Spleen (tissue), 11 donors: ENCODE measurements around the gene CCNT2. TPM values are rescaled to one million over a fixed set of nuclear protein-coding genes. Genes with fewer than 3 reads are reported as not detected.

Experiments used
- DNase-seq: peaks from one replicate; pipeline ENCODE4 v3.0.0-alpha.2; 2020
- H3K27ac ChIP-seq, 8 donors: fragments of 200-600 bp; sonication (generic) in 7 of 8; 1 replicate in 4 of 8; 2 replicates in 4 of 8; pipeline versions ENCODE4 v1.5.0 to v1.8.0; 2016 to 2021; ENCODE audit warnings: inconsistent platforms in 4 of 8, mild to moderate bottlenecking in 4 of 8, moderate library complexity in 1 of 8
- H3K27me3 ChIP-seq, 7 donors: fragments of 200-600 bp; sonication (generic) in 6 of 7; replicated peaks in 1 of 7; 1 replicate in 4 of 7; 2 replicates in 3 of 7; pipeline versions ENCODE4 v1.5.0 to v1.8.0; 2016 to 2021; ENCODE audit warnings: inconsistent platforms in 3 of 7, mild to moderate bottlenecking in 1 of 7
- H3K36me3 ChIP-seq, 6 donors: fragments of 200-600 bp; sonication (generic) in 5 of 6; 1 replicate in 4 of 6; 2 replicates in 2 of 6; pipeline versions ENCODE4 v1.5.0 to v1.8.0; 2016 to 2021; ENCODE audit warnings: inconsistent platforms in 2 of 6
- H3K4me1 ChIP-seq, 6 donors: fragments of 200-600 bp; sonication (generic) in 5 of 6; 1 replicate in 3 of 6; 2 replicates in 3 of 6; pipeline versions ENCODE4 v1.5.0 to v1.8.0; 2016 to 2021; ENCODE audit warnings: inconsistent platforms in 3 of 6
- H3K4me3 ChIP-seq, 8 donors: fragments of 200-600 bp; sonication (generic) in 7 of 8; 1 replicate in 4 of 8; 2 replicates in 4 of 8; pipeline versions ENCODE4 v1.5.0 to v1.8.0; 2016 to 2021; ENCODE audit warnings: inconsistent platforms in 4 of 8, mild to moderate bottlenecking in 4 of 8, moderate library complexity in 2 of 8
- H3K9me3 ChIP-seq, 8 donors: fragments of 200-600 bp; sonication (generic) in 7 of 8; 1 replicate in 4 of 8; 2 replicates in 4 of 8; pipeline versions ENCODE4 v1.5.0 to v1.8.0; 2016 to 2021; ENCODE audit warnings: inconsistent platforms in 4 of 8
- POLR2A ChIP-seq, 3 donors: fragments of 450-650 bp; IDR thresholded peaks; one replicate each; pipeline ENCODE4 v1.5.1; 2017; ENCODE audit warnings: antibody characterized with exemption in 3 of 3, mild to moderate bottlenecking in 1 of 3
- POLR2AphosphoS5 ChIP-seq, 3 donors: sonication (generic); formaldehyde crosslinking; IDR thresholded peaks; one replicate each; pipeline ENCODE4 v1.5.1; 2017; ENCODE audit warnings: antibody characterized with exemption in 3 of 3
- WGBS, 5 donors: extraction: QIAGEN DNeasy Blood & Tissue Kit in 3 of 5; methylation state at CpG; one replicate each; pipeline versions ENCODE4 v1.1.5 to v1.1.7; 2013 to 2018; 5-methylcytosine and 5-hydroxymethylcytosine counted together
- intact Hi-C: fragments of 100-400 bp; cut with DNase I; formaldehyde crosslinking; loops from one replicate; pipeline ENCODE4 v1.15.0; 2023; ENCODE audit warnings: low total_unique reads
- polyA plus RNA-seq, 3 donors: library from polyadenylated mRNA; stranded (reverse); fragments of 200-250 nt; gene quantifications; one replicate each; pipeline ENCODE4 v1.2.1, GENCODE V29; 2013
- total RNA-seq, 7 donors: library from RNA; depleted of rRNA in 3 of 7; stranded (reverse); fragments of >200 nt in 3 of 7; fragmentation: NEBNext Ultra II Directional in 4 of 7; extraction: Animal tissue kit (Norgen Biotek cat#: 25700) in 4 of 7; gene quantifications; one replicate each; pipeline versions ENCODE4 v1.1.0 to v1.2.1, GENCODE V29; 2016 to 2021
- TF ChIP-seq, protein P1 (sequence below), 11 experiments: fragments of 200-600 bp in 7 of 11; fragments of 450-650 bp in 4 of 11; sonication (generic) in 4 of 11; IDR thresholded peaks in 8 of 11; conservative IDR thresholded peaks in 3 of 11; 1 replicate in 7 of 11; 2 replicates in 4 of 11; pipeline versions ENCODE4 v1.4.0 to v1.8.0; 2016 to 2021; ENCODE audit warnings: antibody characterized with exemption in 11 of 11, inconsistent platforms in 4 of 11, mild to moderate bottlenecking in 1 of 11
- donor health status: healthy with polysubstance abuse.
- donor health status: DM: no; HTN: no; CAD: no; lungs with moderate emphysema.
- donor health status: DM: no; HTN: no; CAD: no.
- donor health status: Bipolar disorder and iron deficiency.
- donor health status: healthy.
- donor health status: DM: no; HTN: no; CAD: no.
- donor health status: DM: yes; HTN: yes; CAD: no.

Gene CCNT2
- total and polyA plus RNA-seq, 10 donors: 10.1 to 56.5 (median 47.6) TPM

DNA sequence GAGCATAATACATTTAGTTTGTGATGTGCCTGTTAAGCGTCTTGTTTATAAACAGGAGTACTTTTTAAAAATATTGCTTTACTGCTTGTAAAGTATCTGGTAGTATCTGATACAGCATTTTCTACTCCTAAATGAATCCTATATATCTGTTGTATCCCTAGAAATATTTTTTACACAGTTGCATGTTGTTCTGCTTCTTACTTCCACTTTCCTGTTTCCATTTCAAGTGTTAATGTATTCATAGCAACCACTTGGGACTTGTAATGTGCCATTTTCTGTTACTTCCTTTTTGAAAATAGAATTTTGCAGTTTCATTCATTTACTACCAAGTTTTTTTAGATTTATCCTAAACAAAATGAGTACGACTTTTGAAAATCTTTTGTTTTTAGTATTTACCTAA, 24.9 kb downstream of the CCNT2 start:
- H3K4me1 ChIP-seq: peaks cover 0 to 44% (median 17%) of the 10 kb centered on the region in 6 donors
- TF ChIP-seq POLR2AphosphoS5 (IDR thresholded peaks at IDR 0.05) (no peak), POLR2A (IDR thresholded peaks at IDR 0.05) (no peak)
- TF ChIP-seq, protein P1, sequence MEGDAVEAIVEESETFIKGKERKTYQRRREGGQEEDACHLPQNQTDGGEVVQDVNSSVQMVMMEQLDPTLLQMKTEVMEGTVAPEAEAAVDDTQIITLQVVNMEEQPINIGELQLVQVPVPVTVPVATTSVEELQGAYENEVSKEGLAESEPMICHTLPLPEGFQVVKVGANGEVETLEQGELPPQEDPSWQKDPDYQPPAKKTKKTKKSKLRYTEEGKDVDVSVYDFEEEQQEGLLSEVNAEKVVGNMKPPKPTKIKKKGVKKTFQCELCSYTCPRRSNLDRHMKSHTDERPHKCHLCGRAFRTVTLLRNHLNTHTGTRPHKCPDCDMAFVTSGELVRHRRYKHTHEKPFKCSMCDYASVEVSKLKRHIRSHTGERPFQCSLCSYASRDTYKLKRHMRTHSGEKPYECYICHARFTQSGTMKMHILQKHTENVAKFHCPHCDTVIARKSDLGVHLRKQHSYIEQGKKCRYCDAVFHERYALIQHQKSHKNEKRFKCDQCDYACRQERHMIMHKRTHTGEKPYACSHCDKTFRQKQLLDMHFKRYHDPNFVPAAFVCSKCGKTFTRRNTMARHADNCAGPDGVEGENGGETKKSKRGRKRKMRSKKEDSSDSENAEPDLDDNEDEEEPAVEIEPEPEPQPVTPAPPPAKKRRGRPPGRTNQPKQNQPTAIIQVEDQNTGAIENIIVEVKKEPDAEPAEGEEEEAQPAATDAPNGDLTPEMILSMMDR (IDR thresholded peaks at IDR 0.05 in 8 of 11, conservative IDR thresholded peaks at IDR 0.05 in 3 of 11): no peak
- H3K27ac ChIP-seq: peak overlapping the region in 4 of 8 donors; percentile 21 to 50 (median 38)
- WGBS, 5 donors: 64 to 77% (median 70%) methylated on average over 2 of the region's 2 CpGs
- H3K4me3 ChIP-seq: no peak overlapping the region
- no peaks in the 10 kb centered on the region for H3K9me3 ChIP-seq
- intact Hi-C loops: no loop called here
- H3K27me3 ChIP-seq: no peaks in the 10 kb centered on the region
- peaks cover 2 to 91% (median 68%) of the 10 kb centered on the region in 6 donors for H3K36me3 ChIP-seq
- no peak for DNase-seq

DNA sequence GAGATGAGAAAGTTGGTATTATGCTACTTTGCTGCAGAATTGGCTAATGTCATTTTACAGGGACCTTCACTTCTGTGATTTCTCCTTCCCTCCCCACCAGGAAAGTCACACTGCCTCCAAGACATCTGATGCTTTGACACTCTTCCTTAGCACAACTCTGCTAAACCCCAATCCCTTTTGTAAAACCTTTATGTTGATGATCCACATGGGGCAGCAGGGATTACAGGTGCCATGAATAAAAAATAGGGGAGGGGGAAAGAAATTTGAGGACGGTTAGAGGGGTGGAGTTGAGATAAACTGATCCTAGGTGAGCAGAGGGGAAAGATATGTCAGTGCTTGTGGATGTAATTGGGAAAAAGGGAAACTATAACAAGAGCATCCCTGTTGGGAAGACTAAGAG, 26.4 kb downstream of the CCNT2 start:
- DNase-seq: no peak
- intact Hi-C loops: no loop called here
- H3K27ac ChIP-seq: no peak overlapping the region
- no peaks in the 10 kb centered on the region for H3K27me3 ChIP-seq
- no peak overlapping the region for H3K4me3 ChIP-seq
- H3K9me3 ChIP-seq: no peaks in the 10 kb centered on the region
- no peak for TF ChIP-seq POLR2A (IDR thresholded peaks at IDR 0.05)
- TF ChIP-seq, protein P1 (IDR thresholded peaks at IDR 0.05 in 8 of 11, conservative IDR thresholded peaks at IDR 0.05 in 3 of 11): no peak
- no peak for TF ChIP-seq POLR2AphosphoS5 (IDR thresholded peaks at IDR 0.05)
- H3K4me1 ChIP-seq: peaks cover 0 to 53% (median 18%) of the 10 kb centered on the region in 6 donors
- peaks cover 2 to 91% (median 66%) of the 10 kb centered on the region in 6 donors for H3K36me3 ChIP-seq
- 88 to 98% (median 91%) methylated on average over 1 of the region's 1 CpG for WGBS, 5 donors

DNA sequence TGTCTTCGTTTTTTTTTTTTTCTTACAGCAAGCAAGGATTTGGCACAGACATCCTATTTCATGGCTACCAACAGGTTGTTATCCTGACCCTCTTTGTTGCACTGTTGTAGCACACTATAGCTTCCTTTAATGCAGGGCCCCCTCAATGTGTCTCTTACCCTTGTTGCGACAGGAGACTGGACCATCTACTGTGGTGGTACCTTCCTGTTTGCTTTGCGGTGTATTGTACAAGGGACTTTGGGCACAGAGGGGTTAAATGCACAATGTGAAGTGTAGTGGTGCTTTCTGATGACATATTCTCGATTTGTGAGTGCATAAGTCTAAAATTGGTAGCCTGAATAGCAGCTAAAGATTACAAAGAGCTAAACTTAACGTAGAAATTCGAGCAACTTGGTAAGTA, 27.5 kb downstream of the CCNT2 start:
- no peak for TF ChIP-seq POLR2A (IDR thresholded peaks at IDR 0.05)
- TF ChIP-seq, protein P1 (IDR thresholded peaks at IDR 0.05 in 8 of 11, conservative IDR thresholded peaks at IDR 0.05 in 3 of 11): no peak
- no peak for TF ChIP-seq POLR2AphosphoS5 (IDR thresholded peaks at IDR 0.05)
- 90 to 94% (median 92%) methylated on average over 6 of the region's 6 CpGs for WGBS, 5 donors
- intact Hi-C loops: no loop called here
- Histone ChIP-seq H3K4me3 (no peak overlapping the region), H3K9me3 (no peaks in the 10 kb centered on the region), H3K27me3 (no peaks in the 10 kb centered on the region), H3K4me1 (peaks cover 0 to 64% (median 19%) of the 10 kb centered on the region in 6 donors), H3K36me3 (peaks cover 0 to 91% (median 59%) of the 10 kb centered on the region in 6 donors), H3K27ac (no peak overlapping the region)
- DNase-seq: no peak

DNA sequence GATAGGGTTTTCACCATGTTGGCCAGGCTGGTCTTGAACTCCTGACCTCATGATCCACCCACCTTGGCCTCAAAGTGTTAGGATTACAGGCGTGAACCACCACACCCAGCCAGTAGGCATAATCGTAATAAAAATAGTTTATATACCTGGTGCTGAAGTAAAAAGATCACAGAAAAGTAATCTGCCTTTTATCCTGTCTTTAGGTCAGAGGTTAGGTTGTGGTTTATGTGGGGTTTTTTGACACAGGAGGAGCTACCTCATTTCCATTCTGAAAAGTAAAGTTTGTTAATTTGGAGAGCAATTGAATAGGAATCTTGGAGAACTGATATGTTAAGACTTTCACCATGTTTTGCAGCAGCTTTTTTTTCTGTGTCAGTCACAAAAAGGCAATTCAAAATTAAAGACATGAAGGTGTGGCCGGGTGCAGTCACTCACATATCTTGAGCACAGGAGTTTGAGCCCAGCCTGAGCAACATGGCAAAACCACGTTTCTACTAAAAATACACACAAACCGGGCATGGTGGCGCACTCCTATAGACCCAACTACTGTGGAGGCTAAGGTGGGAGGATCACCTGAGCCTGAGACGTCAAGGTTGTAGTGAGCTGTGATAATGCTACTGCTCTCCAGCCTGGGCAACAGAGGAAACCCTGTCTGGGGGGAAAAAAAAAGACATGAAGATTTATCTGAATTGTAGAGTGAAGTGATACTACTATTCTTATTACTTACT, 31.5 kb downstream of the CCNT2 start:
- Histone ChIP-seq H3K36me3 (peaks cover 0 to 98% (median 70%) of the 10 kb centered on the region in 6 donors), H3K27ac (no peak overlapping the region)
- 74 to 86% (median 77%) methylated on average over 7 of the region's 7 CpGs for WGBS, 5 donors

More for the DNA sequence above, 31.5 kb downstream of the CCNT2 start:
- H3K9me3 ChIP-seq: no peaks in the 10 kb centered on the region
- no peaks in the 10 kb centered on the region for H3K27me3 ChIP-seq
- TF ChIP-seq POLR2A (IDR thresholded peaks at IDR 0.05): no peak
- TF ChIP-seq, protein P1 (IDR thresholded peaks at IDR 0.05 in 8 of 11, conservative IDR thresholded peaks at IDR 0.05 in 3 of 11): no peak
- no peak for TF ChIP-seq POLR2AphosphoS5 (IDR thresholded peaks at IDR 0.05)
- no peak for DNase-seq
- no peak overlapping the region for H3K4me3 ChIP-seq
- intact Hi-C loops: no loop called here
- peaks cover 0 to 30% (median 0%) of the 10 kb centered on the region in 6 donors for H3K4me1 ChIP-seq
